ENCODE data around the gene DDX54. TPM values are rescaled to one million over a fixed set of nuclear protein-coding genes. Genes with fewer than 3 reads are reported as not detected.

The DDX54 gene, protein sequence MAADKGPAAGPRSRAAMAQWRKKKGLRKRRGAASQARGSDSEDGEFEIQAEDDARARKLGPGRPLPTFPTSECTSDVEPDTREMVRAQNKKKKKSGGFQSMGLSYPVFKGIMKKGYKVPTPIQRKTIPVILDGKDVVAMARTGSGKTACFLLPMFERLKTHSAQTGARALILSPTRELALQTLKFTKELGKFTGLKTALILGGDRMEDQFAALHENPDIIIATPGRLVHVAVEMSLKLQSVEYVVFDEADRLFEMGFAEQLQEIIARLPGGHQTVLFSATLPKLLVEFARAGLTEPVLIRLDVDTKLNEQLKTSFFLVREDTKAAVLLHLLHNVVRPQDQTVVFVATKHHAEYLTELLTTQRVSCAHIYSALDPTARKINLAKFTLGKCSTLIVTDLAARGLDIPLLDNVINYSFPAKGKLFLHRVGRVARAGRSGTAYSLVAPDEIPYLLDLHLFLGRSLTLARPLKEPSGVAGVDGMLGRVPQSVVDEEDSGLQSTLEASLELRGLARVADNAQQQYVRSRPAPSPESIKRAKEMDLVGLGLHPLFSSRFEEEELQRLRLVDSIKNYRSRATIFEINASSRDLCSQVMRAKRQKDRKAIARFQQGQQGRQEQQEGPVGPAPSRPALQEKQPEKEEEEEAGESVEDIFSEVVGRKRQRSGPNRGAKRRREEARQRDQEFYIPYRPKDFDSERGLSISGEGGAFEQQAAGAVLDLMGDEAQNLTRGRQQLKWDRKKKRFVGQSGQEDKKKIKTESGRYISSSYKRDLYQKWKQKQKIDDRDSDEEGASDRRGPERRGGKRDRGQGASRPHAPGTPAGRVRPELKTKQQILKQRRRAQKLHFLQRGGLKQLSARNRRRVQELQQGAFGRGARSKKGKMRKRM
- total RNA-seq, result 15.4 TPM

DNA sequence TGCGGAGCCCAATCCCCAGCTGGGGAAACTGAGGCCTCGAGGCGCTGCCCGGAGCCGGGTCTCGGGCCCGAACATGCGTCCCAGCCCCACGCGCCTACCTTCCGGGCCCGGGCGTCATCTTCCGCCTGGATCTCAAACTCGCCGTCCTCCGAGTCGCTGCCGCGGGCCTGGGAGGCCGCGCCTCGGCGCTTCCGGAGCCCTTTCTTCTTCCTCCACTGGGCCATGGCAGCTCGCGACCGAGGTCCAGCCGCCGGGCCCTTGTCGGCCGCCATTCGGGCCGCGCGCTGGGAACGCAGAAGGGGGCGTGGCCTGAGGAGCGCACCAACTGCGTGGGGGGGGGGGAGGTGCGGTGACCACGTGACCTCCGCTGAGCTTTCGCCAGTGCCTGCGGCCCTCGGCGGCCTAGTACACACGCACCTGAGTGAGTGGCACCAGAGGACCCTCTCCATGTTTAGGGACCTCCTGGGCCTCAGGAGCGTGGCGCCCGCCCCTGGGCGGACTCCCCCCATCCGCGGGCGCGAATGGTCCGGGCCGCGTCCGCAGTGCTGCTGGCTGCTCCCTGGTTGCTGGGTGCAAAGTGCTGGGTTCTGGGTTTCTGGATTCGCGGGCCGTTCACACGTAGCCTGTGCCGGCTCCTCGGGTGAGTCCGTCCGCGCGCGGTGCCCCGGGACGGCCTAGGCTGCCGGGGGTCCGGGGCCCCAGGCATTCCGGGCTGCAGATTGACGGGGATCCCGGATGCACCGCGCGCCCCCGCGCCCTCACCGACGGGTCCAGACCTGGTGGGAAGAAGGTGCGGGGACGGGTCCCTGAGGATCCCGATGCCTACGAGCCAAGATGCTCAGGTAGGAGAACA, at the start of gene DDX54, which contains the start of gene RITA1:
TSS of gene DDX54 (minus strand) at position 299 of the 853 bp plus-strand sequence. CDS start at position 272, 27 bp downstream.
TSS of gene RITA1 (plus strand) at position 542 of the 853 bp plus-strand sequence. CDS start 1,026 bp downstream, outside the sequence.
- DNase-seq, result peak; percentile 87

DNA sequence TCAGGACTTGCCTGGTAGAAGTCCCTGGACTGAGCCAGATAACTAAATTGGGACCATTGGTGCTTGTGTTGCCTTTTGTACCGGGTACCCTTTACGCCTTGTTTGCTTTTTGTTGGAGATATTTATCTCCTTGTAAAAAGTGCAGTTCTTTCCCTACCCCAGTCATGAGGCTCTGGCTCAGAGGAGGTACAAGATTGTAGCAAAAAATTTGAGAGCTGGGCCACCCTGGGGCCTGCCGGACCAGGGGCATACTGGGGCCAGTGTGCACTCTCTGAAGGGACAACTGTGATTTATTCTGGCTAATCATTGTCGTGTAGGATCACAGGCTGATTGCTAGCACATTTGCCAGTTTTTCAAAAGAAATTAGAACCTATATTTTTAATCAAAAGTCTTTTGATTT, 49.2 kb upstream of the DDX54 start:
- no peak for DNase-seq

DNA sequence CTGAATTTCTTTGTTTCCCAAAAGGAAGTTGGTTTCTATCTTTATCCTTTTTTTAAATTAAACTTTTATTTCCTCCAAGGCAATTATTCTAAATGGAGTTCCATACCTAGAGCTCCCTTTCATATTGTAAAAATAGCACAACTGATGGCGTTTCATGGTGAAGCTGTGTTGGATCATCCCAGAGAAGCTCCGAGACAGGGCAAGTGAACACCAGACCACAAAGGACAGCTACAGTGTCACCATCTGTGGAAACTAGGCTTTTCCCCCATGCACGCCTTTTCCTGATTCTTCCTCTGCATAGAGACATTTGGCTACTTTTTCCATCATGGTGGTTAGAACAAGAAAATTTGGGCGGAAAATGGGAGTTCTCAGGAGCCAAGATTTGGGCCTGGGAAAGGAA, 48.7 kb upstream of the DDX54 start:
- no peak for DNase-seq

DNA sequence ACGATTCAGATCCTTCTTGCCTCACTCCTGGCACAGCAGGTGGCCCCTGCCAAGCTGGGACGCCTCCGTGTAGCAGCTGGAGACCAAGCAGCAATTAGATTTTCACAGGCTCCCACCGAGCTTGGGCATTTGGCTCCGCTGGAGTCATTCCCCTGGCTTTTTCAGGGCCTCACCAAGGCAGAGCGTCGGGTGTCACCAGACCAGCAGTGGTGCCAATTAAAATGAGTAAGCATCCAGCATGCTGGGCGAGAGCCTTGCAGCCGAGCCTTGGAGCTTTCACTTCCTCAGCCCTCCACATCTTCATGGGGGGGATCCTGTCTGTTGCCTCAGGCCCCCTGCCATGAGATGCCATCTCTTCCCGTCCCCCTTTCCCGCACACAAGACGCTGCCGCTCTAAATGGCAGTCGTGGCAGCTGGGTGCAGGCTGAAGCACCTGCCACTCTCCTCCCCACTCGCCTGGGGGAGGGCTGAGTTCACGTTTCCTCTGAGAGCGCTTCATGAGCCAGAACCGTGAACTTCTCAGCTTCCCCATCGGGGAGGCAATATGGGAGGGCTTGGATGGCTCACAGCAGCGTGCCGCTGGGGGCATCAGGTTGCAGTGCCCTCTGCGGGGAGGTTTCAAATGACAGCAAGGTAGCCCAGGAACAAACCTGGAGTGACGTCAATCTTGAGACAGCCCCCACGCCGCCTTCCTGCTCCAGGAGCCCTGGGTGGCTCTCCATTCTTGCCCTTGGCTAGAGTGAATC, 47.7 kb upstream of the DDX54 start:
- DNase-seq, result no peak

DNA sequence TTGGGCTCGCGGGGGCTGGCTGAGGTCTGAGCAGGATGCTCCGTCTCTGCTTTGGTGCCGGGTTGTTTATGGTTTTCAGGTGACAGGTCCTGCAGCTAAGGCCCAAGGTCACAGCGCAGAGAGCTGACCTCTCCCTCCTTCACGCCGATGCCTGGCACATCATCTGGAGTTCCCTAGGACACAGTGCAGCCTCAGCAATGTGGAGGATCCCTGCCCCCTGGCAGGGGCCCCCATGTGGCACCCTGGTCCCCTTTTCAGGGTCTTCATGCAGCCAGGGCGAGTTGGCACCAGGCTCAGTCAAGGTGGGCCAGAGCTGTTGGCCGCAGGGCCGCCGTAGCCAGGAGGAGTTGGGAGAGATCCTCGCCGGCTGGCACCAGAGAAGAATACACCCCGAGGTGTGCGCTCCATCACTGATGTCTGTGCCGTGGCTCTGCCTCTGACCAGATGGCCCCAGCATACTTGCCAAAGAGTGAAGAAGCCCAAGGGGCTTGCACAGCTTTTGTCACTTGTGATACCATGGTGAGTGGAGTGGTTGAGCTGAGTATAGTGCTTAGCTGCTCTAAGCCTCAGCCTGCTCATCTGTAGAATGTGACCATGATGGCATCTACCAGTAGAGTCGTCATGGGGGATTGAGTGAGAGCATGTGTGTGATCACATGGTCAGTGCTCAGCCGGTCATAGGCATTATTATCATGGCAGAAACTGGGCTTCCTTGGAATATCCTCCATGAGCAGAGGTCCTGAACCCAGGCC, 47.0 kb upstream of the DDX54 start:
- no peak for DNase-seq

DNA sequence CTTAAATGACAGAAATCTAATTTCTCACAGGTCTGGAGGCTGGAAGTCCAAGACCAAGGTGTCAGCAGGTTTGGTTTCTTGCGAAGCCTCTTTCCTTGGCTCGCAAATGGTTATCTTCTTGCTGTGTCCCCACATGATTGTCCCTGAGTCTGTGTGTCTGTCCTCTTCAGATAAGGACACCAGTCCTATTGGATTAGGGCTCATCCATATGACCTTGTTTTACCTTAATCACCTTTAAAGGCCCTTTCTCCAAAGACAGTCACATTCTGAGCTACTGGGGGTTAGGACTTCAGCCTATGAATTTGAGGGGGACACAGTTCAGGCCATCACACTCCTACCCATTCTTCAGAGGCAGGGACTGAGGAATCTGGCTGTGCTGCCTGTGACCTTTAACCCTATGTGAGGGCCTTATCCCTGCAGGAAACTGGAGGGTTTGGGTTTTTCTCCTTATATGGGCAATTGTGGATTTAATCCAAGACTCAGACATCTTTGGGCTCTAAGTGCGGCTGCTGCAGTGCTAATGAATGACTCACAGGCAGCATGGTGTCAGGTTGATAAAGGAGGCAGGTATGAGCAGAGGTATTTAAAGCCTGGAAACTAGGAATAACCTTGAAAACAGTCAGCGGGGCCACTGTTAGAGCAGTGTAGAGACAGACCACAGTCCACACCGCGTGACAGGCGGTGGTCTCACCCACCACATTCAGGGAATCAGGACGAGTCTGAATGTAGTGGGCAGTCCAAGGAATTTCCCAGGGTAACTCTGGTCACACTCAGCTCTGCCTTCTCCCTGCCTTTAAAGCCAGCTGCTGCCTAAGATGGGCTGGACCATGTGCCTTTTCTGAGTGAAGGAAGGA, 46.2 kb upstream of the DDX54 start:
- no peak for DNase-seq

DNA sequence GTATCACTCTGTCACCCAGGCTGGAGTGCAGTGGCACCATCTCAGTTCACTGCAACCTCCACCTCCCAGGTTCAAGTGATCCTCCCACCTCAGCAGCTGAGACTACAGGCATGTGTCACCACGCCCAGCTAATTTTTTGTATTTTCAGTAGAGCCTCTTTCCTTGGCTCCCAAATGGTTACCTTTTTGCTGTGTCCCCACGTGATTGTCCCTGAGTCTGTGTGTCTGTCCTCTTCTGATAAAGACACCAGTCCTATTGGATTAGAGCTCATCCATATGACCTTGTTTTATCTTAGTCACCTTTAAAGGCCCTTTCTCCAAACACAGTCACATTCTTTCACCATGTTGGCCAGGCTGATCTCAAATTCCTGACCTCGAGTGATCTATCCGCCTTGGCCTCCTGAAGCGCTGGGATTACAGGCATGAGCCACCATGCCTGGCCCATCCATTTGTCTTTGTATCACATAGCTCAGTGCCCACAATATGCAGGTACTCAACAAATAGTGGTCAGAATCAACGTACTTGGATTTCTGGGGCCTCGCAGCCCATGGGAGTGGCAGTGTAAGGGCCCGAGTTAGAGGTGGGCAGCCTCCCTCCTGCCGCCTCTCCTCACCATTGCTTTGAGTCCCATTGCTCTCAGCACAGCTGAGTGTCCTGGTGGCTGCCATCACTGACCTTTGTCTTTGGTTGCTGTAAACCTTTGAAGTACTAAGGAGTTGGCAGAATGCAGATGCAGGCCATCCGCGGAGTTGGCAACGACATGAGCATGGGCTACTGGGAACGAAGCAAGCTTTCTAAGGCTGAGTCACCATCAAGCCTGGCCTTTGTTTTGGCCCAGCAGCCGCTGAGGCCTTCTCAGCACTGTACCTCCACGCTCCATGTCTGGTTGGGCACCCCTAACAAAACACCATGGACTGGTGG, 45.3 kb upstream of the DDX54 start:
- no peak for DNase-seq

DNA sequence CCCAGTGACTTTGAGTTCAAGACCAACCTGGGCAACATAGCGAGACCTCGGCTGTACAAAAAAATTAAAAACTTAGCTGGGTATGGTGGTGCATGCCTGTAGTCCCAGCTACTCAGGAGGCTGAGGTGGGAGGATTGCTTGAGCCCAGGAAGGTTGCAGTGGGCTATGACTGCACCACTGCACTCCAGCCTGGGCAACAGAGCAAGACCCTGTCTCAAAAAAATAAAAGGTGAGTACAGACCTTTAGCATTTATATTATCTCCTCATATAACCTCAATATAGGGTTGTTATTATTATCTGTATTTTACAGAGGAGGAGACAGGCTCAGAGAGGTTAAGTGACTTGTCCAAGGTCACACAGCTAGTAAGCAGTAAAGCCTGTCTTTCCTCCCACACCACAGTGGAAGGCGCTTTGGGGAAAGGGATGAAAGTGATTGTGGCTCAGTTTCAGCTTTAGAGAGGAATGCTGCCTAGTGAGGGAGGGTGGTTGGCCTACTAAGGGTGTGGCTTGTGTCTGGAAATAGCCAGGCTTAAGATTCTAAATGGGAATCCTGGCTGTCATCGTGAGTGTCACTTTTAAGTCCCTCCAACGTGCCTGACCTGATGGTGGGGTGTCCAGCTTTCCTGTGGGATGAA, 43.2 kb upstream of the DDX54 start:
- DNase-seq, result no peak

DNA sequence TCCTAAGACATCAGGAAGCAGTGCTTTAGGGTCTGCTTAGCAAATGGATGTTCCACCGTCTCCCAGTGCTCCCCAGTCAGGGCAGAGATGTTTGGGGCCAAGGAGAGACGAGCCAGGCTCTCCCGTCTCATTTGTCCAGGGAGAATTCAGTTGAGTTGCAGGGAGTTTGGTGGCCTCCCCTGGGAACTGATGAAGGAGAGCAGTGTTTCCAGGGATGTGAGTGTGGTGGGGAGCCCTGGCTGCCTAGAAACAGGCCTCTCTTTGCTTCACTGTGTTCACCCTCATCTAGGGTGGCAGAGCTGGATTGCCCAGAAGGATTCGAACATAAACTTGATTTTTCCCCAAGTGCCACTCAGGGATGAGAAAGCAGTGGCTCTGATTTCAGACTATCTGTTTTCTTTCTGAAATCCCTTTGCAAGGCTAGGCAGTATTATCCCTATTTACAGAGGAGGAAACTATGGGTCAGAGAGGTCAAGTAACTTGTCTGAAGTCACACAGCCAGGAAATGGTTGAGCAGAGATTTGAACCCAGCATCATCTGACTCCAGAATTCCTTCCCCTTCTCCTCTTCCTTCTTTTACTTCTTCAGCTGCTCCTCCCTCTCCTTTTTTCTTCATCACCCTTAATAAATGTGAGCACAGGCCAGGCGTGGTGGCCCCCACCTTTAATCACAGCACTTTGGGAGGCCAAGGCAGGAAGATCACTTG, 42.6 kb upstream of the DDX54 start:
- DNase-seq, result no peak

DNA sequence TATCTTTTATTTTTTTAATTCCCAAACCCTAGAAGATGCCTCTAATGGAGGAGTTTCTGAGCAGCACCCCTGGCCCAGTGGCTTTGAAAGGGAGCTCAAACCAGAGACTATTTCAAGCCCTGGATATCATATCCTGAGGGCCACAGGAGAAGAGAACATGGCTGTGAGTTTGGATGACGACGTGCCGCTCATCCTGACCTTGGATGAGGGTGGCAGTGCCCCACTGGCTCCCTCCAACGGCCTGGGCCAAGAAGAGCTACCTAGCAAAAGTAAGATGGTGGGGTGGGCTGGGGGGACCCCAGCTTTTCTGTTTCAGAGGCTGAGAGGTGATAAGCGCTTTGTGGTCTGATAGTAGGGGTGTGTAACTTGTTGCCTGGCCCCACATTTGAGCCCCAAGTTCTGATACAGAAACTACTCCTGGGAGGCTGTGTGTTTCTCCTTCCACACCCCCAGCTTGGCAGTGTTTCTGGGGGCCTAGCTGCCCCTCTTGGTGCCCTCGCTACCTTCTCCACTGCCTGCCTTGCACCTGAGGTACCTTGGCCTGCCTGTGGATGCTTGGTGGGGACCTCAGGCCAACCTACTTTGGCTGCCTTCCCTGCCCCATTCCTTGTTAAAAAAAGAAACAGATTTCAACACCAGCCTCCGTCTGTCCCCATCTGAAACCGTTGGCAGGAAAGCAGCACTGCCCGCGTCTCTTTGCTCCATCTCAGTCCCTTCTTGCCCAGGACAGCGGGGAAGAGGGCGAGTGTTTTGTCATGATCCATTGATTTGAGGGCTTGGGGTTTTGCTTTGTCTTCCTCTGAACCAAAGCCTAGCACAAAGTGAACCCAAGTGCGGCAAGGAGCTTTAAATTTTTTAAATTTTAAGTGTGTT, 41.7 kb upstream of the DDX54 start:
- no peak for DNase-seq

DNA sequence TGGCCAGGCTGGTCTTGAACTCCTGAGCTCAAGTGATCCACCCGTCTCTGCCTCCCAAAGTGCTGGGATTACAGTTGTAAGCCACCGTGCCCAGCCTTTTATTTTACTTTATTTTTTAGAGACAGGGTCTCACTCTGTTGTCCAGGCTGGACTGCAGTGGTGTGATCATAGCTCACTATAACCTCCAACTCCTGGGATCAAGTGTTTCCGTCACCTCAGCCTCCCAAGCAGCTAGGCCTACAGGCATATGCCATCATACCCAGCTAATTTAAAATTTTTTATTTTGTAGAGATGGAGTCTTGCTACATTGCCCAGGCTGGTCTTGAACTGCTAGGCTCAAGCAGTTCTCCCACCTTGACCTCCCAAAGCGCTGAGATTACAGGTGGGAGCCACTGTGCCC, 39.7 kb upstream of the DDX54 start:
- no peak for DNase-seq

DNA sequence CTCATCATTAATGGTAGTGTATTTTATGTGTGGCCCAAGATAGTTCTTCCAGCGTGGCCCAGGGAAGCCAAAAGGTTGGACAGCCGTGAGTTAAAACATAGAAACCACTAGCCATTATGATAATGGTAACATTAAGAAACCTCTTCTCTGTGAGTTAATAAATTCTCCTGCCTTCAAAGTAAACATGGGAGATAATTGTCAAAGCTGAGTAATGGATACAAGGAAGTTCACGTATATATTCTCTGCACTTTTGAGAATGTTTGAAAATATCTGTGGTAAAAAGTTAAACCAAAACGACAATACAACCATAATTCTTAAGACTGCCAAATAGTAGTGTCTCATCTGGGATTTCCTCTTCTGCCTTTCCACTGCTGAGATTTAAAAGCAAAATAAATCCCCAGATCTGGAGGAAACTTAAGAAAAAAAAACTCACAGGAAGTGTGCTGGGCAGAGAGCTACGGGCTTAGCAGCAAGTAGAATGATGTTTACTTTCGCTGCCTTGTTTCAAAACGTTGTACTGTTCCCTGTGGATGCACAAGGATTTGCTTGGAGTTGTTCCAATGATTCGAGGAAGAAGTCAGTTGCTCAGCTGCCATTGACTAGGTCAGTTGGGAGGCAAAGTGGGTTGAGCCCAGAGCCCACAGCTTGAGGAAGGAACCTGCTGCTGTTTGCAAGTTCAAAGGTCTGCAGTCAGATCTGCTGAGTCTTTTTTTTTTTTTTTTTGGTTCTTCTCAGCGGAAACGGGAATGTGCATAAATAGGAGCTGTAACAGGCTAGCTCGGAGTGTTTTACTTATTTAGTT, 37.7 kb upstream of the DDX54 start:
- peak; percentile 77 for DNase-seq

DNA sequence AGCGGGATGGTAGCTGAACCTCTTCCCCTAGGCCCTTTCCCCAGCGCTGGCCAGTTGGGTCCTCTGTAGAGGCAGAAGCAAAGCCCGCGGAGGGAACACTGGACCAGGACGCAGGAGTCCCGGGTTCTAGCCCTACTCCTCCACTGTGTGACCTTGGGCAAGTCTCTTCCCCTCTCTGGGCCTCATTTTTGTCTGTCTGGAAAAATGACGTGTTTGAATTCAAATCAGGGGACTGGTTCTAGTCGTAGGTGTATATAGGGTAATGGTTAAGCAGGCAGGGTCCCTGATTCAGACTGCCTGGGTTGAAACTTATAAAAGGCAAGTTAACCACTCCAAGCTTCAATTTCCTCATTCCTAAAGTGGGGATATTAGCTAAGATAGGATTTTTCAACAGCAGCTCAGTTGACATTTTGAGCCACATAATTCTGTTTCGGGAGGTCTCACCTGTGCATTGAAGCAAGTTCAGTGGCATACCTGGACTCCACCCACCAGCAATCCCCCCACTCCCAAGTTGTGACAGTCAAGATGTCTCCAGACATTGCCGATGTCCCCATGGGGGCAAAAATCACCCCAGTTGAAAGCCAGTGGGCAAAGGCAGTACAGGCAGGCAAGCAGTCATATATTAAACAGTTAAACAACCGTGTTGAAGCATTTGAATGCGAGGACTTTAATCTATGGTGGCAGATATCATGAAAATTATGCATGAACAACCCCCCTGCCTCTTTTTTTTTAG, 36.9 kb upstream of the DDX54 start:
- no peak for DNase-seq

DNA sequence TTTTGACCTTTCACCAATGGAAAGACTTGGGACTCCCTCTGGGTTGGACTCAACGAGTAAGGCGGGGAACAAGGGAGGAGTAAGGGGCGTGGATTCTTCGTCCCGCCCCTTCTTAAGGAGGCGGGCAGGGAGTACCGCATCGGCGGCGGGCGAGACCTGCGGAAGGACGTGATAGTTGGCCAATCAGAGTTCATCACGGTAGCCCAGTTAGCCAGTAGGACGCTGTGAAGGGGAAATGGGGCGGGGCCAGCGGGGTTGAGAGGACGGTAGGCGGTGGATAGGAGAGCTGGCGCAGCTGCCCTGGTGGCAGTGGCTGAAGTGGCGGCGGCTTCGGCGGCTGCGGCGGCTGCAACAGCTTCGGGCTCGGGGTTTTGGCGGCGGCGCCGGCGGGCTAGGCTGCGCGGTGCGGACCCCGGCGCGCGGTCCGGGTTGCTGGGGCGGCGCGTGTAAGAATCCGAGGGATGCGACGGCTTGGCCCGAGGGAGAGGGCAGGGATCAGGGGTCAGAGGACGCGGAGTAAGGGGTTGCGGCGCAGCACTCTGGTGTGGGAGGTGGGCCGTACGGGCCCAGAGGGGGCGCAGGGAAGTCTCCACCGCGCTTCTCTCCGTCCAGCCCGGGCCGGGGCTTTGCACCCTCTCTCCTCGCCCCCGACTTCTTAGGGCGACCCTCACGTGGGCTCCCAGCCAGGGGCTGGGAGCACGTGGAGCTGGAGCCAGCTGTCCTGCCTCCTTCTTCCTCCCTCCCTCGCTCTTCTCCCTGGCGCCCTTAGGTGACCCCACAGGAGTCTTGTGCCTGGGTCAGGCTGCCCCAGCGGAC, 36.1 kb upstream of the DDX54 start, which contains the start of gene TPCN1:
TSS of gene TPCN1 (plus strand) at position 284 of the 816 bp plus-strand sequence. CDS start 5,389 bp downstream, outside the sequence.
- peak; percentile 100 for DNase-seq

Measured in skin of body (tissue), 2 donors.